HFF-Myc (cell line): ENCODE results near the gene ARSB.

ENCODE experiments used
- DNase-seq: peaks from one replicate; pipeline ENCODE4 v3.0.0-alpha.2; 2011; ENCODE audit warnings: low read depth; ENCODE audit errors: extremely low read depth
- H3K4me3 ChIP-seq: replicated peaks from 2 replicates; pipeline ENCODE4 v1.5.1; 2011; ENCODE audit warnings: low read depth, mild to moderate bottlenecking, control low read depth, low read length
- TF ChIP-seq, protein P1 (sequence below): IDR thresholded peaks from 2 replicates; pipeline ENCODE4 v1.5.1; 2012; ENCODE audit warnings: mild to moderate bottlenecking, low read depth, low read length, control low read depth; ENCODE audit errors: missing control alignments

The ARSB gene

DNA sequence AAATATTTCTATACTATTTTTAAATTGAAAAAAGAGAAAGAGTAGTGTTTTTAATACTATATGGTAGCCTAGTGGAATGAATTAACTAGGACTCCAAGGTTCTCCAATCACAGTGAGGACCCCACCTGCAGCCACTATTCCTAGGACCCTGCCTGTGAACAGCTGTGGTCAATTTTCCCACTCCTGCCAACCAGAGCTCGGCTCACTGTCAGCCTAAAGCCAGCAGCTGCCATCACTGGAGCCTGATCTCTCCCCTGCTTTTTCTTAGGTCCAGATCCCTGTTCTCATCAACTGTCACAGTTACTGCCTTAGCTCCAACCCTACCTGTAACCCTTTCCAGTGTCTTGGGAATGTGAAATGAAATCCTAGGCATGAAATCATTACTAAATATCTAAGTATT lies 25.3 kb downstream of the ARSB start:
- H3K4me3 ChIP-seq, result no peak overlapping the region
- DNase-seq, result no peak
- TF ChIP-seq, protein P1, sequence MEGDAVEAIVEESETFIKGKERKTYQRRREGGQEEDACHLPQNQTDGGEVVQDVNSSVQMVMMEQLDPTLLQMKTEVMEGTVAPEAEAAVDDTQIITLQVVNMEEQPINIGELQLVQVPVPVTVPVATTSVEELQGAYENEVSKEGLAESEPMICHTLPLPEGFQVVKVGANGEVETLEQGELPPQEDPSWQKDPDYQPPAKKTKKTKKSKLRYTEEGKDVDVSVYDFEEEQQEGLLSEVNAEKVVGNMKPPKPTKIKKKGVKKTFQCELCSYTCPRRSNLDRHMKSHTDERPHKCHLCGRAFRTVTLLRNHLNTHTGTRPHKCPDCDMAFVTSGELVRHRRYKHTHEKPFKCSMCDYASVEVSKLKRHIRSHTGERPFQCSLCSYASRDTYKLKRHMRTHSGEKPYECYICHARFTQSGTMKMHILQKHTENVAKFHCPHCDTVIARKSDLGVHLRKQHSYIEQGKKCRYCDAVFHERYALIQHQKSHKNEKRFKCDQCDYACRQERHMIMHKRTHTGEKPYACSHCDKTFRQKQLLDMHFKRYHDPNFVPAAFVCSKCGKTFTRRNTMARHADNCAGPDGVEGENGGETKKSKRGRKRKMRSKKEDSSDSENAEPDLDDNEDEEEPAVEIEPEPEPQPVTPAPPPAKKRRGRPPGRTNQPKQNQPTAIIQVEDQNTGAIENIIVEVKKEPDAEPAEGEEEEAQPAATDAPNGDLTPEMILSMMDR, result no peak

DNA sequence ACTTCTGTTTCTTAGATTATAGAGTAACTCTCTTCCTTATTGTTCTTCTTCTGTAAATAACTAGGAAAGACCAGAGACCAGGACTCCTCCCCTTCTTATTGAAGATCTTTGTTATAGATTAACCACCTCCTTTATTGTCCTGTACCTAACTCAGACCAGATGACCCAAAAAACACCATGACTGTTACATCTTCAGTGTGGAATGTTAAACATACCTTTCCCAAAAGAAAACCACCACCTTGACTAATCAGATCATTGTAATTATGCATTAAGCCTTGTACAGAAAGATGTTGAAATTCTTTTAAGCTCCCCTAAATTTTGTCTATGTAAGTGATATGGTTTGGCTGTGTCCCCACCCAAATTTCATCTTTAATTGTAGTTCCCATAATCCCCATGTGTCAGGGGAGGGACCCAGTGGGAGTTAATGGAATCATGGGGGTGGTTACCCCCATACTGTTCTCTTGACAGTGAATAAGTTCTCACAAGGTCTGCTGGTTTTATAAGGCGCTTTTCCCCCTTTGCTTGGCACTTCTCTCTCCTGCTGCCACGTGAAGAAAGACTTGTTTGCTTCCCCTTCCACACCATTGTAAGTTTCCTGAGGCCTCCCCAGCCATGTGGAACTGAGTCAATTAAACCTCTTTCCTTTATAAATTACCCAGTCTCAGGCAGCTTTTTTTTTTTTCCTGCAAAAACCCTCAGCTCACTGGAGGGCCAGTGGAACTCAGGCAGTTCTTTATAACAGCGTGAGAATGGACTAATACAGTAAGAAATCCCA lies 26.3 kb downstream of the ARSB start:
- TF ChIP-seq, protein P1, result no peak
- no peak for DNase-seq
- H3K4me3 ChIP-seq, result no peak overlapping the region

DNA sequence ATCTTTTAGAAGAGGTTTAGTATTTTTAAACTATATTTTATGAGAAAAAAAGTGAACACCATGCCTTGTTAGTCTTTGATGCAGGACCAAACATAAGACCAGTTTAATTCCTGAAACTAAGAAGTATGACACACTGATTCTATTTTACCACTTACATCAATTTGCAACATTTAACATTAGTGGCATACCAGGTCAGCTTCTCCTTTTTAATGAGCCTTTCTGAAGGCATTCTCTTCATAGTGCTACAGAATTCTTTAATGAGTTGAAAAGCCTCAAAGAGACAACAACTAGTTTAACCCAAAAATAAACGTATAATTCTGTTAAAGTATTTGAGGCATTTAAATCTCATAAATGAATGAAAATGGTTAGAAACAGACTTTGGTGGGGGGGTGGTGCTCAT lies 28.2 kb downstream of the ARSB start:
- TF ChIP-seq, protein P1, result no peak

DNA sequence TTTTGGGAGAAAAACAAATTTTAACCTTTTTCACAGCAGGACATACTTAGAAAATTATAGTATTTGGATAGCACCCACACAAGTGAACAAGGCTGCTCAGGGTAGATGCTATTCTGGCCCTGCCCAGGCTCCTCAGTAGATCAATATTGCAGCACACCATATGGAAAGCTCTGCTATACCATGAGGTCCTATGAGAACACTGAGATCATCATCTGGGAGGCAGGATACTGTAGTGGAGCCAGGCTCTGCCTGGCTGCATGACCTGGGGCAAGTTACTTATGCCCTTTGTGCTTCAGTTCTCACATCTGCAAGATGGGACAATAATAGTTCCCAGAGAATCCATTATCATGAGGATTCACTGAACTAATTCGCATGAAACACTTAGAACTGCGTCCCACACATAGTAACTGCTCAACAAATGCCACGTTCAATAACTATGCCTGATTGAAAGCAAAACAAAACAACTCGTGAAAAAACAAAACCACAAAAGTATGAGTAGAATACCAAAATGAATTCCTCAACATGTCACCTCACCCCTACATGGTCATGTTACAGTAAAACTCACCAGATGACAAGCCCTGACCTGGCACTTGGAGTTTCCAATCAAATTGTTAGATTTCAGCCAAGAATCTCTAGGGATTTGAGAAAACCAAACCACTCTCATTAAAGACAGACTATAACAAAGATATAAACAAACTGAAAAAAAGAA lies 31.9 kb downstream of the ARSB start:
- no peak overlapping the region for H3K4me3 ChIP-seq
- peak; percentile 31 for DNase-seq
- TF ChIP-seq, protein P1, result no peak

More for the DNA sequence above, 28.2 kb downstream of the ARSB start:
- no peak for DNase-seq
- no peak overlapping the region for H3K4me3 ChIP-seq

DNA sequence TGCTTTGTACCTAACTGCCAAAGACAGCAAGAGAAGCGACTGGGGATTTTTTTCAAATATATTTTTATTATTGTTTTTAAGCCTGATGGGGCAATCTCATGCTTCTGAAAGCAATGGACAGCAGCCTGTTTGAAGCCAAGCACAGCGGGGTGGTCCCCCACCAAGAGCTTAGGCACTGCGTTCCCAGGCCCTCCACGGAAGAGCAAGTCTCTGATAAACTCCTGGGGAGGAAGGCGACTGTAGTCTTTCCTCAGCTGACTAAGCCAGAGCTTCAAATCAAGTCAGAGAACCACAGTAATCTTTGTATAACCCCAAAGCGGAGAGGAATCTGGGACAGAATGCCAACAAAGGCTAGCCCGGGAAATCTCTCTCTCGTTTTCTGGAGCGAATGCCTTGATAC lies 54.4 kb downstream of the ARSB start:
- TF ChIP-seq, protein P1, result no peak
- no peak for DNase-seq
- no peak overlapping the region for H3K4me3 ChIP-seq

DNA sequence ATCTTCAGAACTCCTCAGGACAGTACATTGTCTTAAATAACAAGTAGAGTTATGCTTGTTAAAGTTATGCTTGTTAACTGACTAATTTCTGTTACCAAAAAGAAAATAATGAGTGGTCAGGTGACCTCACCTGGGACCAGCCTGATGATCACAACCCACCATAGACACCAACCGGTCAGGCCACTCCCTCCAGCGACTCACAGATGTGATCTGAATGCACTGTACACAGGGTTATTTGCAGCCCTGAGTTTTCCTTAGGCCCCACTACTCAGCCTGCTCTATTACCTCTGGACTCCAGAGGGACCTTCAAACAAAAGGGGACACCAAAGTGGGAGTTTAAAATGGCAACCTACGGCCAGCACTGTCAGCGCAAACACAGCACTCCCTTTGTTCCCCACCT lies 55.3 kb downstream of the ARSB start:
- TF ChIP-seq, protein P1, result no peak
- DNase-seq, result no peak
- H3K4me3 ChIP-seq, result no peak overlapping the region
